Nucleus accumbens (tissue), 56 donors: ENCODE measurements around the gene SAMHD1.
"Not testable (repeated sequence)": the region's sequence is repeated elsewhere in the genome, so short reads cannot be mapped to it uniquely, and the experiment has no call there.

Experiments
- DNase-seq, 56 donors: peaks; one replicate each; lab custom pipeline; 2025; lab: John Stamatoyannopoulos, UW

SAMHD1 gene

DNA sequence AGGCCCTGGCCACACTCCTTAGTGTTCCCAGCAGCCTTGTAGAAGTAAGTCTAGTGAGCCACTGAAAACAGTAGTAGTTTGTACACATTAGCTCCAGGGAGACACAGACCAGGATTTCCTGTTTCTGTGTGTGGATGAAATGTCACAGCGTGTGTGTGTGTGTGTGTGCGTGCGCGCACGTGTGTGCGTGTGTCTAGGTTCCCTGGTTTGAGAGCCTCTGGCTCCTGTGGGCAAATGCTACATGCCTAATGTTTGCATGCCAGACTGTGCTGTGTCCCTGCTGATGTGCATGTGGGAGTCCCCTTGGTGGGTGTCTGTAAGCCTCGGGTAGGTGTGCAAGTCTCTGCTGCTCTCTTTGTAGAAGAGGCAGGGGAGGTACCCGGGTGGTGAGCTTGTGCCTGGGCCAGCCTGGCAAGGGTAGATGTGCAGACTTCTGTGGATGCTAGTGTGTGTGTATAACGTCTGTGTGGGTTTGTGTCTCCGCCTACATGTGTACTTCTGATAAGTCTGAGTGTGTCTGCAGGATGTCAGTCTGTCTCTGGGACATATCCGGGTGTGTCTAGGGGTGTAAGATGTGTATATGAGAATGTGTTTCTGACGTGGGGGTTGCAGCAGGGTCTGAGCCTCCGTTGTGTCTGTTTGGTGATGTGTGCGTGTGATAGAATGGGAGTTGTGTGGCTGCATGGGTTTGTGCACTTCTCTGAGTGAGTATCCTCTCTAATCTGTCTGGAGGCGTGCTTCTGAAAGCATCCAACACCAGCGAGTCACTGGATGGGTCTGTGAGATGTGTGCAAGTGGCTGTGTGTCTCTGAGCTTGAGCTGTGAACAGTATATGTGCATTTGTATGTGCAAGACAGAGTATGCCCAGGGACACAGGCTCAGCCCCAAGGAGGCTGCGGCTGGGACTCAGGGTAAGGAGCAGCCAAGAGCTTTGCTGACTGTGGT is 94.5 kb downstream of the SAMHD1 start:
- DNase-seq, result peak in 7 of 56 donors; percentile 17 to 47 (median 33)

DNA sequence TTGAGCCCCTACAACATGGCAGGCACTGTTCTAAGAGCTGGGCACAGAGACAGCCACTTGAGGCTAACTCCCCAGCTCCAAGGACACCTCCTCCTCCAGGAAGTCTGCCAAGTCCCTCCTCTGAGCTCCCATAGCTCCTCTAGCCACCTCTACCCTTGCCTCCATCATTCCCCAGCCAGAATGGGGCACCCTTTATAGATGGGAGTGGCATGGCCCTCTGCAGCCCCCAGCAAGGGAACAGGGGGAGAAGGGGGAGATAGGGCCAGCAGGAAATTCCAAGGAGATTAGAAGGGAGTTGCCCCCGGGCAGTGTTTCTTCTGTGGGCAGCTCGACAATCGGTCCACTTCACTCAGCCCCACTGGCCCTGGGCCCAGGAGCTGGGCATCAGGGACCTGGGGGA is 95.3 kb downstream of the SAMHD1 start:
- DNase-seq, result peak in 8 of 56 donors; percentile 22 to 42 (median 32)

DNA sequence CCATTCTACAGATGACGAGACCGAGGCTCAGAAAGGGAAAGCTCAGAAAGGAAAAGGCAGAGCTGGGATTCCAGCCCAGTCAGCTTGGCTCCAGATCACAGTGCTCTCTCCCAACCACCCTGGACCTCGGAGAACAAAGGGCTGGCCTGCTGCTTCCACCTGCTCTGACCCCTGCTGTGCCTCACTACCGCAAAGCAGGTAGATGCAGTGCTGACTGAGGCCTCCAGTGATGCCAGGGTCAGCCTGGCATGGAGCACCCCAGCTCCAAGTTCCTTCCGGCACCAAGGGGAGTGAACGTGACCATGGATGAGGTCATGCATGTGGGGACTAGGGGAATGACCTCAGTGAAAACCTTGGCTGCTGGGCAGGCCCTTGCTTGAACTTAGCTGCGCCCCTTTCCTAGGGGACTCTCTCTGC is 96.3 kb downstream of the SAMHD1 start:
- peak in 9 of 56 donors; percentile 19 to 65 (median 33) for DNase-seq

DNA sequence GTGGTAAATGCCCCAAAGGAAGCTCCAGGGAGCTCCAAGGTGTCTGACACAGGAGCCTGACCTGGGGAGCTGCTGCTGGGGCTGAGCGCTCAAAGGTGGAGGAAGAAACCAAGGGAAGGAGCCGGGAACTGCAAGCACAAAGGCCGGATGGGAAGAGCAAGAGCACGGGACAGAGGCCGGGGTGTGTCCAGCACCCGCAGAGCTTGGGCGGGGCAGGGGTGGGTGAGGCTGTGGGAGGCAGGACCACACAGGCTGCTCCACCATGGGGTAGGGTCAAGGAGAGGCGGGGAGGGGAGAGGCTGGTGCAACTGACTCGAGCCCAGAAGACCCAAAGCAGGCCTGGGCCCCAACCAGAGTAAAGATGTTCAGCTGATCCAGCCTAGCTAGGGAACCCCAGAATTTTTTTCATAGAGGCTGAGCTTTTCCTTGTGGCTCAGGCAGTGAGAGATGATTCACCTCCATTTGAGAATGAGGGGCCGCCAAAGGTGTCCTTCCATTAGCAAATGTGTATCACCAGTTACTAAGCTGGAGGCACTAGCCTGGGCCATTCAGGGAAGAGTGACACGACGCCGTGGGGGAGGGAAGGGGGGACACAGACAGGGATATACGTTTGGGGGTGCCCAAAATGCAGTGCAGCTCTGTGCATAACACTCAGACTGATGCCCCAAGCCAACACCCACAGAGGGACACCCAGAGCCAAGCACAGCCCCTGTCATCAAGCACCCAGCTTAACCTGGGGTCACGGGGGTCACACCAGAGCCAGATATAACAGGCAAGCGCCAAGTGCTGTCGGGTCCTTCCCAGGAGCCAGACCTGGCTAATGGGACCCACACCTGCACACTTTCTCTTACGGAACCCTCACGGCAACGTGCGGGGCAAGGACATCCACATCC is 96.9 kb downstream of the SAMHD1 start:
- DNase-seq, result peak in 1 of 56 donors; percentile 16

DNA sequence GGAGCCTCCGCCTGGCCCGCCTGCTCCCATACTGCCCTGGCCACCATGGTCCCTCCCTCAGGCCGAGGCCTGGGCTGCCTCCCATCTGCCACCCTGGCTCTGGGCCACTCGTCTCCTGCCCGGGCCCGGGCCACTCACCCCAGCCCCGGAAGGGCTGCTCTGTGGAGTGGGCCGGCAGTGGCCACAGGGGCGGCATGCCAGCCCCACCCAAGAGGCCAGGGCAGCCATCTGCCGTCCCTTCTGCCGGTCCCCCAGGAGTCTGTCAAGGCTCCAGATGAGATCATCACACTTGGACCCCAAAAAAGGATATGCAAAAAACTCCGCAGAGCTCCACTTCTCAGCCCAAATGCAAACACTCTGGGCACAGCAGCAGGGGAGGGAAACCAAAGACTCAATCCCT is 99.3 kb downstream of the SAMHD1 start:
- peak in 47 of 56 donors; percentile 28 to 80 (median 55) for DNase-seq

DNA sequence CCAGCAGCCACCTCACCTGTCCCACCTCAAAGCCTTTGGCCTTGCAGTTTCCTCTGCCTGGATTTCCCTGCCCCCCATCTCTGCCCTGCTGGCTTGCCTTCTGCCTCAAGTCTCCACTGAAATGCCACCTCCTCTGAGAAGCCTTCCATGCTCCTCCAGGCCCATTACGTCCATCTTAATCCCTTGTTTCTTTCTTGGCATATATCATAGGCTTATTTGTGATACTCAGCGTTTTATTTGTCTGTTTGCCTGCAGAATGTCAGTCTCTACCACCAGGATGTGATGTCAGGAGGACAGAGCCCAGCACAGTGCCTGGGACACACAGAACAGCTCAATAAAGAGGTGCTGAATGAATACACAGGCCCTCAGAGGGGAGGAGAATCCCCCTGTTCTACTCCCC is 100.0 kb downstream of the SAMHD1 start:
- peak in 1 of 56 donors; percentile 29 for DNase-seq

DNA sequence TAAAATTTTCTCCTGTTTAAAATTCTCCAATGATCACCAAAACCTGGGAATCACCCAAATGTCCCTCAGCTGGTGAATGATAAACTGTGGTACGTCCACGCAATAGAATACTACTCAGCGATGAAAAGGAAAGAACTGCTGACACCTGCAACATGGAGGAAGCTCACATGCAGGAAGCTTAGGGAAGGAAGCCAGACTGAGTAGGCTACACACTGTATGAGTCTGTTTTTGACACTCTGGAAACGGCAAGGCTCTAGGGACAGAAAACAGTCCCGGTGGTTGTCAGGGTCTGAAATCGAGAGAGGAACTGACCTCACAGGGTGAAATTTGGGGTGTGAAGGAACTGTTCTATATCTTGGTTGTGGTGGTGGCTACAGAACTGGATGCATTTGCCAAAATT is 100.7 kb downstream of the SAMHD1 start:
- DNase-seq, result no peak

DNA sequence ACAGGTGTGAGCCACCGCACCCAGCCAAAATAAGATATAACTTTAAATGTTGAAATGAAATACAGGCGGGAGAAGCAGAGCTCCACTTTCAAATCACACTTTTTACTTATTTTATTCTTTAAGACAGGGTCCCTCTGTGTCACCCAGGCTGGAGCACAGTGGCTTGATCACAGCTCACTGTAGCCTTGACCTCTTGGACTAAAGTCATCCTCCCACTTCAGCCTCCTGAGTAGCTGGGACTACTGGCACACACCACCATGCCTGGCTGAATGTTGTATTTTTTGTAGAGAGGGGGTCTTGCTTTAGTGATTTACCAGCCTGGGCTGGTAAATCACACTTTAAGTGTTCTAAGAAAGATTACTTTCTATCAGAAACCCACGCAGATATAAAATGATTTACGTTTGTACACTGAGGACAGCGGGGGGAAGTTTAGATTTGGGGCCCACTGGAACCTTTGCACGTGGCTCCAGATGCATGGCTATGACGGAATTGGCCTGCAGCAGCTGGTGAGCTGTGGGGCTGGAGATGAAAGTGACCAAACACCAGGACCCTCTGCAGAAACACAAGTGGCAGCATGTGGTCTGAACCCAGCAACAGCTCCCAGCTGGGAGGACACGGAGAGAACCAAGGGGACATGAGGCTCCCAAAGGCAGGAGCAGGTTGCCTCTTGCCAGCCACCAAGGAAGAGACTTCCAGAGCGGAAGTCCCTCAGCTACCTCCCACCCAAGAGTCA is 102.0 kb downstream of the SAMHD1 start:
- peak in 1 of 56 donors; percentile 9 for DNase-seq

DNA sequence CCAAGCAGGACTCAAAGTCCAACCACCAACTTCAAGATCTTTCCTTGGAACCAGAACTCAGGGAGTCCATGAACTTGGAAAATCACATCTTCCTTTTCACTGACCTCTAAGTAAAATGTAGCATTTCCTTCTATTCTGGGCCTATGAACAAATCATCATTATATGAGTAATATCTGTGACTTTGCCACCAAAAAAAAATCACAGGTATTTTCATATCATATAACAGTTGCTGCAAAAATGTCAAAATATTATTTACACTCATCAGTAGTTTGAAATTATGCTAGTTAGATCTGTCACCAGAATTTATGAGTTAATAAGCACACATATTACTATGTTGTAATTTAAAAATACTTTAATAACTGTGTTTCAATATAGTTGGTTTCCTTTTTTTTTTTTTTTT is 102.8 kb downstream of the SAMHD1 start:
- no peak for DNase-seq

DNA sequence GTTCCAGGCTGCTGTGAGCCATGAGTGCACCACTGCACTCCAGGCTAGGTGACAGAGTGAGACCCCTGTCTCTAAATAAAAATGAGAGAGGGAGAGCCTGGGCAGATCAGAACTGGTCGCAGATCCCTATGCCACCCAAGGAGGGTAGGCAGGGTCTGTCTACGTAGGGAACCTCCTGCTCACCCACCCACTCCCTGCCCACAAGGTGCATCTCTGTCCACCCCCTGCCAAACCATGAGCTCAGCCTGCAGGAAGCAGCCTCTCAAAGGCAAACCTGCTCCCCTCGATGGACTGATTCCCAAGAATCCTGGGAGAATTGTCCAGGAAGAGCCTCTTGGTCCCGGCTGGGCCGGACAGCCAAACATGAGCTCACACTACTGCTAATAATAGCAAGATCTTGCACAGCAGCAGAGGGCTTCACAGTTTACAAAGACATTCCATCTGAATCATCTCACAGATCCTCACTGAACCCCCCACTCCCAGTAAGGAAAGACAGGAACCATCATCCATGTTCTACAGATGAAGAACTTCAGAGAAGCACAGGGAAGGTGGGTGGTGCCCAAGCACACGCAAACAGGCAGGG is 103.3 kb downstream of the SAMHD1 start:
- peak in 6 of 56 donors; percentile 13 to 52 (median 23) for DNase-seq

DNA sequence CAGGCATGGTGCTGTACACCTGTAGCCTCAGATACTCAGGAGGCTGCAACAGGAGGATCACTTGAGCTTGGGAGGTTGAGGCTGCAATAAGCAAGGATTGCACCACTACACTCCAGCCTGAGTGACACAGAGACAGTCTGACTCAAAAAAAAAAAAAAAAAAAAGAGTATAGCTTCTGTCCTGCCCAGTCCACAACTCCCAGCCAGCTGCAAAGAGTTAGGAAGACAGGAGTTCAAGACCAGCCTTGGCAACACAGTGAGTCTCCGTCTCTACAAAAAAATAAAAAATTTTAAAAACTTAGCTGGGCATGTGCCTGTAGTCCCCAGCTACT is 103.8 kb downstream of the SAMHD1 start:
- DNase-seq, result no peak

DNA sequence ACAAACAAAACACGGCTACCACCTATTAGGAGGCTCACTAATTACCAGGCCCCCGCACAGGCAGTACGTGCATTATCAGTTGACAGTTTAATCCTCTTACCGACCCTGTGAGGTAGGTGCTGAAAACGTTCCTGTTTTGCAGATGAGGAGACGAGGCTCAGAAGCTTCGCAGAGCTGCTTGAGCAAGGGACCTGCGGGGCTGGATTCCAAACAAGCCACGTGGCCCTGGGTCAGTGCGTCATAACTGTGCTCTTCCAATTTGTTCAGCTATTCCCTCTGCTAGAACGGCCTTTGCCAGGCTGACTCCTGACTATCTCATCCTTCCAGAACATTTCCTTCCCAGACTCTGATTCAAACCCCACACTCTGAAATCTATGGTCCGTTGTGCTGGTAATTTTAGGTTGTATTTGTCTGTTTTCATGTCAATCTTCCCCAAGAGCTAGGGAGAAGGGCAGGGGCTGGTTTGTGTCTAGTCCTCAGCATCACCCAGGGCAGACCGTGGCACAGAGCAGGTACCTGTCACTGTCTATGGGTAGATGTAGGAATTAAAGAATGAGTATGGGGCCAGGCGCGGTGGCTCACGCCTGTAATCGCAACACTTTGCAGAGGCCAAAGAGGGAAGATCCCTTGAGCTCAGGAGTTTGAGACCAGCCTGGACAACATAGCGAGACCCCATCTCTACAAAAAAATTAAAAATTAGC is 104.3 kb downstream of the SAMHD1 start:
- peak in 44 of 56 donors; percentile 24 to 87 (median 53) for DNase-seq

DNA sequence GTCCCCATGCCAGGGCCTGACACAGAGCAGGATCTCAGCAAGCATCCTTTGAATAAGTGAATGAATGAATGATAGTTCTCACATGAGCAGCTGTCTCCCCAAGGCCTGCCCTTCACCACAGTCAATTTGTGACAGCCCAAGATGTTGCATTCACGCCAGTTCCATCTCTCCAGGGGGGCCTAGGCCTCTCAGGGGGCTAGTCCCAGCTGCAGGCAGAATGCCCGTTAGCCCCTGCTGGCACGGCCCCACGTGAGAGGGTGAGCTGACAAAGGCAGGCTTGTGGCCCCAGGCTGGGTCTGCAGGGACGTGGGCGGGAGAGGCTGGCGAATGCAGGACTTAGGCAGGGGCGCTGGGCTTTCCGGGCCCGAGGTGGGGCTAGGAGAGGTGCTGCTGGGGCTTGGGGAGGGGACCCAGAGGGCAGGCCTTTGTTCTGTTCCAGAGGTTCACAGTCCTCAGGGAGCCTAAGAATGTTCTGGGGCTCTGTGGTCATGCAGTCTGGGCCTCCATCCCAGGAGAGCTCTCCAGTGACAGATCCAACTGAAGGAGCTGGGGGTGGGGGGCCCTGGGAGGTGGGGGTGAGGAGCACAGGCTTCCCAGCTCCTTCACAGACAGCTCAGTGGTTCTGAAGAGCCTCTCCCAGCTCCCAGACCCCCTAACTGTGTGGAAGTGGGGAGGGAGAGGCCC is 106.1 kb downstream of the SAMHD1 start:
- peak in 48 of 56 donors; percentile 37 to 85 (median 71) for DNase-seq

DNA sequence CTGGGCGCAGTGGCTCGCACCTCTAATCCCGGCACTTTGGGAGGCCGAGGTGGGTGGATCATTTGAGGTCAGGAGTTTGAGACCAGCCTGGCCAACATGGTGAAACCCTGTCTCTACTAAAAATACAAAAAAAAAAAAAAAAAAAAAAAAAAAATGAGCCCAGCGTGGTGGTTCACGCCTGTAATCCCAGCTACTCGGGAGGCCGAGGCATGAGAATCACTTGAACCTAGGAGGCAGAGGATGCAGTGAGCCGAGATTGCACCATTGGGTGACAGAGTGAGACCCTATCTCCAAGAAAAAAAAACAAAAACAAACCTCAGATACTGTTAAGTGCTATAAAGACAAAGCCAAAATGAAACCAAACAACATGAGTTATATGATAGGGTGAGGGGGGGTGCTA is 110.5 kb downstream of the SAMHD1 start:
- DNase-seq, result not testable (repeated sequence)
